MM.1S (cell line): ENCODE data around the gene CDKL1.

ENCODE experiments used
- DNase-seq: peaks from one replicate; pipeline ENCODE4 v3.0.0-alpha.2; 2015
- H2AFZ ChIP-seq: fragments of 300-600 bp; sonication (generic); 2 replicates; pipeline ENCODE4 v1.6.0; 2016; ENCODE audit warnings: antibody characterized with exemption, low read length
- H3F3A ChIP-seq: fragments of 300-600 bp; sonication (generic); 2 replicates; pipeline ENCODE4 v1.6.1; 2016; ENCODE audit warnings: mild to moderate bottlenecking, antibody characterized with exemption, low read length, moderate library complexity, mixed read lengths; ENCODE audit not compliant: insufficient read depth
- H3K27ac ChIP-seq: fragments of 300-600 bp; sonication (generic); 2 replicates; pipeline ENCODE4 v1.5.1; 2016; ENCODE audit warnings: mild to moderate bottlenecking, low read length
- H3K27me3 ChIP-seq: fragments of 300-600 bp; sonication (generic); replicated peaks from 2 replicates; pipeline ENCODE4 v1.6.0; 2016; ENCODE audit warnings: low read length; ENCODE audit not compliant: insufficient read depth
- H3K36me3 ChIP-seq: fragments of 300-600 bp; sonication (generic); replicated peaks from 2 replicates; pipeline ENCODE4 v1.6.1; 2016; ENCODE audit warnings: mild to moderate bottlenecking, low read length, mixed read lengths; ENCODE audit not compliant: insufficient read depth
- H3K4me1 ChIP-seq: fragments of 300-600 bp; sonication (generic); 2 replicates; pipeline ENCODE4 v1.6.1; 2016; ENCODE audit warnings: low read length, mixed read lengths
- H3K4me2 ChIP-seq: fragments of 300-600 bp; sonication (generic); 2 replicates; pipeline ENCODE4 v1.6.0; 2016; ENCODE audit warnings: low read depth, low read length
- H3K4me3 ChIP-seq: fragments of 300-600 bp; sonication (generic); 2 replicates; pipeline ENCODE4 v1.5.1; 2016; ENCODE audit warnings: low read length, mixed read lengths
- H3K79me2 ChIP-seq: fragments of 300-600 bp; sonication (generic); 2 replicates; pipeline ENCODE4 v1.6.1; 2016; ENCODE audit warnings: mixed run types, low read length, mixed read lengths
- H3K9ac ChIP-seq: fragments of 300-600 bp; sonication (generic); 2 replicates; pipeline ENCODE4 v1.6.1; 2016; ENCODE audit warnings: low read length, mixed read lengths
- H3K9me2 ChIP-seq: fragments of 300-600 bp; sonication (generic); replicated peaks from 2 replicates; pipeline ENCODE4 v1.6.1; 2016; ENCODE audit warnings: mild to moderate bottlenecking, low read length, mixed read lengths; ENCODE audit not compliant: insufficient read depth
- H3K9me3 ChIP-seq: fragments of 300-600 bp; sonication (generic); replicated peaks from 2 replicates; pipeline ENCODE4 v1.6.1; 2016; ENCODE audit warnings: mild to moderate bottlenecking, low read length, mixed read lengths; ENCODE audit not compliant: insufficient read depth
- H4K20me1 ChIP-seq: fragments of 300-600 bp; sonication (generic); 2 replicates; pipeline ENCODE4 v1.6.1; 2016; ENCODE audit warnings: mild to moderate bottlenecking, low read length, moderate library complexity, mixed read lengths; ENCODE audit not compliant: insufficient read depth
- CTCF ChIP-seq: fragments of 300-600 bp; sonication (generic); IDR thresholded peaks from 2 replicates; pipeline ENCODE4 v1.5.1; 2016; ENCODE audit warnings: antibody characterized with exemption, low read length, mixed read lengths
- EZH2 ChIP-seq: fragments of 300-600 bp; sonication (generic); optimal IDR thresholded peaks from 2 replicates; pipeline ENCODE3; 2017; ENCODE audit warnings: low read depth, mild to moderate bottlenecking, antibody characterized with exemption, low read length, mixed read lengths
- EZH2phosphoT487 ChIP-seq: fragments of 300-600 bp; sonication (generic); IDR thresholded peaks from 2 replicates; pipeline ENCODE4 v1.6.1; 2018; ENCODE audit warnings: antibody characterized with exemption, low read length

CDKL1 gene

GRCh38 chr14:50394713-50395112, 2.0 kb downstream of the CDKL1 start:
- no peaks in the 10 kb centered on the region for H3K4me1 ChIP-seq
- H3K36me3 ChIP-seq = no peaks in the 10 kb centered on the region
- no peaks in the 10 kb centered on the region for H3K9me3 ChIP-seq
- H3K9ac ChIP-seq = no peak overlapping the region
- no peaks in the 10 kb centered on the region for H3K9me2 ChIP-seq
- no peak overlapping the region for H3K4me2 ChIP-seq
- no peak overlapping the region for H2AFZ ChIP-seq
- DNase-seq = no peak
- H3F3A ChIP-seq = no peaks in the 10 kb centered on the region
- no peak for TF ChIP-seq CTCF
- TF ChIP-seq EZH2phosphoT487 = no peak
- no peak overlapping the region for H3K4me3 ChIP-seq
- H4K20me1 ChIP-seq = no peaks in the 10 kb centered on the region
- H3K27me3 ChIP-seq = no peaks in the 10 kb centered on the region
- H3K79me2 ChIP-seq = no peaks in the 10 kb centered on the region
- no peak overlapping the region for H3K27ac ChIP-seq

DNA sequence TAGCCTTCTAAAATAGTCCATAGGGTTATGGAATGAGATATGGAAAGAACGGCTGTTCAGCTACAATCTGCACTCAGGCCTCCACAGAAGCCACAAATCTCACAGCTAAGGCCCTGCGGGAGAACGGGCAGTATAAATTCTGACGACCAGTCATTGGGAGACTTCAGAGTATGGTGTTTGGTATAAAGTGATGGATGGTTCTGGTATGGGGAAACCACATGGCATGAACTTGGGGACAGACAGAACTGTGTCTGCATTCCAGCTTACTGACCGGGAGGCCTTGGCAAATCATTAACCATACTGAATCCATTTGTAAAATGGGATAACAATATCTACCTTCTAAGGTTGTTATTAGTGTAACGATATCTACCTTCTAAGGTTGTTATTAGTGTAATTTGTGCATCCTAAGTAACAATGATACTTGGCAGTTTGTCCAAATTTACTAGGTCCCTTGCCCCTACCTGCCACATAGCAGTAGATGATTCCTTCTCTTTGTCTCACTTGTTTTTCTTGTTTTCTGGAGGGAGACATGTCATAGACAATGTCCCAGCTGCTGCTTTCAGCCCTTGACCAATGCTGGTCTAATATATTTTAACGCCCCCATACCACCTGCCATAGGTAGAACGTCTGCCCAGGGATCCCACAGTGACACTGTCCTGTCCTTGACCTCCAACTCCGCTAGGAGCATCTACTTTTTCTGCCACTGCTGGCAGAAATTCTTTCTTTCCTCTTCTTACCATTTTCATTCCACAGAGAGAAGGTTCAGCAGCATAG, 6.8 kb downstream of the CDKL1 start:
- Histone ChIP-seq H4K20me1 (no peaks in the 10 kb centered on the region), H3K36me3 (no peaks in the 10 kb centered on the region), H3K9ac (no peak overlapping the region), H3K4me2 (no peak overlapping the region), H3K9me2 (no peaks in the 10 kb centered on the region), H3K27me3 (no peaks in the 10 kb centered on the region), H3K4me1 (no peaks in the 10 kb centered on the region), H2AFZ (no peak overlapping the region), H3K79me2 (no peaks in the 10 kb centered on the region), H3F3A (no peaks in the 10 kb centered on the region), H3K27ac (no peak overlapping the region), H3K9me3 (no peaks in the 10 kb centered on the region), H3K4me3 (no peak overlapping the region)
- no peak for TF ChIP-seq EZH2
- no peak for TF ChIP-seq EZH2phosphoT487
- TF ChIP-seq CTCF = no peak
- no peak for DNase-seq

- DNase-seq = no peak
- TF ChIP-seq EZH2phosphoT487 (no peak), CTCF (no peak), EZH2 (no peak)
- H3K79me2 ChIP-seq = no peaks in the 10 kb centered on the region
- no peaks in the 10 kb centered on the region for H4K20me1 ChIP-seq
- no peaks in the 10 kb centered on the region for H3K27me3 ChIP-seq
- H3K9ac ChIP-seq = no peak overlapping the region
- no peak overlapping the region for H2AFZ ChIP-seq
- H3K9me2 ChIP-seq = no peaks in the 10 kb centered on the region
- H3K4me1 ChIP-seq = no peaks in the 10 kb centered on the region
- no peak overlapping the region for H3K4me2 ChIP-seq
- no peak overlapping the region for H3K27ac ChIP-seq
- no peak overlapping the region for H3K4me3 ChIP-seq
- H3K36me3 ChIP-seq = no peaks in the 10 kb centered on the region
- H3F3A ChIP-seq = no peaks in the 10 kb centered on the region
- no peaks in the 10 kb centered on the region for H3K9me3 ChIP-seq
These were observed 8.3 kb downstream of the CDKL1 start for GRCh38 chr14:50388256-50388931.
